Neural progenitor cell (in vitro differentiated cells): ENCODE measurements around the gene FBXO34. TPM values are rescaled to one million over a fixed set of nuclear protein-coding genes. Genes with fewer than 3 reads are reported as not detected.

Source experiments
- DNase-seq: peaks from one replicate; pipeline ENCODE4 v3.0.0-alpha.2; 2016; ENCODE audit warnings: low spot score
- H2AFZ ChIP-seq: fragments of 200-600 bp; sonication (generic); replicated peaks from 2 replicates; pipeline ENCODE4 v1.6.1; 2016; ENCODE audit warnings: antibody characterized with exemption
- H3F3A ChIP-seq: fragments of 200-600 bp; sonication (generic); 2 replicates; pipeline ENCODE4 v1.6.1; 2016; ENCODE audit warnings: antibody characterized with exemption, low read depth
- H3K27ac ChIP-seq: fragments of 200-600 bp; sonication (generic); 2 replicates; pipeline ENCODE4 v1.5.1; 2016; ENCODE audit warnings: mild to moderate bottlenecking
- H3K27me3 ChIP-seq: fragments of 200-600 bp; sonication (generic); 2 replicates; pipeline ENCODE4 v1.6.1; 2016; ENCODE audit warnings: mild to moderate bottlenecking, moderate library complexity
- H3K36me3 ChIP-seq: fragments of 200-600 bp; sonication (generic); 2 replicates; pipeline ENCODE4 v1.5.1; 2016
- H3K4me1 ChIP-seq: fragments of 200-600 bp; sonication (generic); 2 replicates; pipeline ENCODE4 v1.6.1; 2016; ENCODE audit warnings: mixed run types
- H3K4me2 ChIP-seq: fragments of 200-600 bp; sonication (generic); 2 replicates; pipeline ENCODE4 v1.6.1; 2016
- H3K4me3 ChIP-seq: fragments of 200-600 bp; sonication (generic); 2 replicates; pipeline ENCODE4 v1.5.1; 2016
- H3K79me2 ChIP-seq: fragments of 200-600 bp; sonication (generic); 2 replicates; pipeline ENCODE4 v1.6.1; 2016; ENCODE audit warnings: low read depth
- H3K9ac ChIP-seq: fragments of 200-600 bp; sonication (generic); 2 replicates; pipeline ENCODE4 v1.6.1; 2016
- H3K9me3 ChIP-seq: fragments of 200-600 bp; sonication (generic); 2 replicates; pipeline ENCODE4 v1.5.1; 2016; ENCODE audit warnings: low read depth
- H4K20me1 ChIP-seq: fragments of 200-600 bp; sonication (generic); 2 replicates; pipeline ENCODE4 v1.6.1; 2016; ENCODE audit warnings: low read depth
- H3K27ac Mint-ChIP-seq: 3 replicates; pipeline ENCODE4 v1.8.0; 2021; ENCODE audit warnings: mixed read lengths
- H3K27me3 Mint-ChIP-seq: 2 replicates; pipeline ENCODE4 v1.8.0; 2022; ENCODE audit warnings: low read depth, mild to moderate bottlenecking, inconsistent platforms, moderate library complexity, mixed read lengths; ENCODE audit not compliant: insufficient read depth
- H3K36me3 Mint-ChIP-seq: 3 replicates; pipeline ENCODE4 v1.8.0; 2021; ENCODE audit warnings: mixed read lengths
- H3K4me1 Mint-ChIP-seq: 3 replicates; pipeline ENCODE4 v1.8.0; 2021; ENCODE audit warnings: mixed read lengths
- H3K4me3 Mint-ChIP-seq: 3 replicates; pipeline ENCODE4 v1.8.0; 2021; ENCODE audit warnings: mild to moderate bottlenecking, moderate library complexity, mixed read lengths
- H3K9me3 Mint-ChIP-seq: 3 replicates; pipeline ENCODE4 v1.8.0; 2020; ENCODE audit warnings: mixed read lengths
- CTCF ChIP-seq: fragments of 200-600 bp; sonication (generic); IDR thresholded peaks from 2 replicates; pipeline ENCODE4 v1.5.1; 2017; ENCODE audit warnings: antibody characterized with exemption, mild to moderate bottlenecking
- EZH2 ChIP-seq: fragments of 200-600 bp; sonication (generic); IDR thresholded peaks from 2 replicates; pipeline ENCODE4 v1.6.1; 2017; ENCODE audit warnings: antibody characterized with exemption, mild to moderate bottlenecking, moderate library complexity
- EZH2phosphoT487 ChIP-seq: fragments of 200-600 bp; sonication (generic); IDR thresholded peaks from 2 replicates; pipeline ENCODE4 v1.6.1; 2017; ENCODE audit warnings: antibody characterized with exemption
- total RNA-seq: library from RNA; depleted of rRNA; stranded (reverse); fragments of >200 nt; gene quantifications from 2 replicates; pipeline ENCODE4 v1.2.3, GENCODE V29; 2015; ENCODE audit warnings: low replicate concordance

FBXO34 gene
- total RNA-seq, 1 donor from 2014 or later, result 23.2 TPM

GRCh38 chr14:55347748-55348147 lies 76.5 kb downstream of the FBXO34 start:
- no peaks in the 10 kb centered on the region for H3K4me1 ChIP-seq
- peaks cover 19% of the 10 kb centered on the region for H4K20me1 ChIP-seq
- no peak overlapping the region for H3K27ac Mint-ChIP-seq
- H3K9me3 Mint-ChIP-seq, result no peaks in the 10 kb centered on the region
- H3K9ac ChIP-seq, result no peak overlapping the region
- no peak overlapping the region for H3K4me3 ChIP-seq
- no peaks in the 10 kb centered on the region for H3K27me3 ChIP-seq
- H3K9me3 ChIP-seq, result no peaks in the 10 kb centered on the region
- DNase-seq, result no peak
- H3K36me3 Mint-ChIP-seq, result peaks cover 4% of the 10 kb centered on the region
- H3K36me3 ChIP-seq, result no peaks in the 10 kb centered on the region
- no peak overlapping the region for H3K4me3 Mint-ChIP-seq
- no peak for TF ChIP-seq EZH2phosphoT487
- TF ChIP-seq EZH2, result no peak
- TF ChIP-seq CTCF, result no peak
- peaks cover 16% of the 10 kb centered on the region for H3K79me2 ChIP-seq
- H3K27me3 Mint-ChIP-seq, result no peaks in the 10 kb centered on the region
- H3K4me1 Mint-ChIP-seq, result peaks cover 14% of the 10 kb centered on the region
- no peaks in the 10 kb centered on the region for H3F3A ChIP-seq
- H3K4me2 ChIP-seq, result no peak overlapping the region
- no peak overlapping the region for H3K27ac ChIP-seq
- H2AFZ ChIP-seq, result no peak overlapping the region

- Histone ChIP-seq H3F3A (peaks cover 4% of the 10 kb centered on the region), H3K4me1 (no peaks in the 10 kb centered on the region), H3K9ac (no peak overlapping the region), H3K9me3 (no peaks in the 10 kb centered on the region), H4K20me1 (peaks cover 17% of the 10 kb centered on the region), H3K79me2 (peaks cover 9% of the 10 kb centered on the region), H3K27ac (no peak overlapping the region), H2AFZ (no peak overlapping the region), H3K36me3 (no peaks in the 10 kb centered on the region), H3K27me3 (no peaks in the 10 kb centered on the region), H3K4me3 (no peak overlapping the region), H3K4me2 (no peak overlapping the region)
- Mint-ChIP-seq H3K4me1 (peaks cover 14% of the 10 kb centered on the region), H3K4me3 (no peak overlapping the region), H3K9me3 (no peaks in the 10 kb centered on the region), H3K27ac (no peak overlapping the region), H3K36me3 (peaks cover 4% of the 10 kb centered on the region), H3K27me3 (no peaks in the 10 kb centered on the region)
- TF ChIP-seq CTCF, result no peak
- DNase-seq, result no peak
These were observed 77.7 kb downstream of the FBXO34 start for GRCh38 chr14:55348766-55349453.

- Histone ChIP-seq H3K27me3 (no peaks in the 10 kb centered on the region), H4K20me1 (peaks cover 13% of the 10 kb centered on the region), H3K4me2 (no peak overlapping the region), H2AFZ (no peak overlapping the region), H3K79me2 (peaks cover 5% of the 10 kb centered on the region), H3K27ac (no peak overlapping the region), H3K4me3 (no peak overlapping the region), H3F3A (peaks cover 9% of the 10 kb centered on the region), H3K4me1 (no peaks in the 10 kb centered on the region), H3K36me3 (no peaks in the 10 kb centered on the region), H3K9ac (no peak overlapping the region), H3K9me3 (no peaks in the 10 kb centered on the region)
- Mint-ChIP-seq H3K36me3 (peaks cover 4% of the 10 kb centered on the region), H3K9me3 (no peaks in the 10 kb centered on the region), H3K27ac (peak overlapping the region; percentile 54), H3K27me3 (no peaks in the 10 kb centered on the region), H3K4me3 (no peak overlapping the region), H3K4me1 (peaks cover 14% of the 10 kb centered on the region)
- TF ChIP-seq CTCF (no peak), EZH2 (no peak), EZH2phosphoT487 (no peak)
- DNase-seq, result no peak
These were observed 78.3 kb downstream of the FBXO34 start for GRCh38 chr14:55349565-55349964.
